HG03521 (cell line): ENCODE data around the gene TMC2.
"Not testable (repeated sequence)": the region's sequence is repeated elsewhere in the genome, so short reads cannot be mapped to it uniquely, and the experiment has no call there.

Experiments used
- ATAC-seq: cut with Tn5 transposase; IDR thresholded peaks from one replicate; pipeline ENCODE4 v1.9.1; 2021; ENCODE audit warnings: mild to moderate bottlenecking, moderate library complexity; ENCODE audit not compliant: unreplicated experiment

Gene TMC2

DNA sequence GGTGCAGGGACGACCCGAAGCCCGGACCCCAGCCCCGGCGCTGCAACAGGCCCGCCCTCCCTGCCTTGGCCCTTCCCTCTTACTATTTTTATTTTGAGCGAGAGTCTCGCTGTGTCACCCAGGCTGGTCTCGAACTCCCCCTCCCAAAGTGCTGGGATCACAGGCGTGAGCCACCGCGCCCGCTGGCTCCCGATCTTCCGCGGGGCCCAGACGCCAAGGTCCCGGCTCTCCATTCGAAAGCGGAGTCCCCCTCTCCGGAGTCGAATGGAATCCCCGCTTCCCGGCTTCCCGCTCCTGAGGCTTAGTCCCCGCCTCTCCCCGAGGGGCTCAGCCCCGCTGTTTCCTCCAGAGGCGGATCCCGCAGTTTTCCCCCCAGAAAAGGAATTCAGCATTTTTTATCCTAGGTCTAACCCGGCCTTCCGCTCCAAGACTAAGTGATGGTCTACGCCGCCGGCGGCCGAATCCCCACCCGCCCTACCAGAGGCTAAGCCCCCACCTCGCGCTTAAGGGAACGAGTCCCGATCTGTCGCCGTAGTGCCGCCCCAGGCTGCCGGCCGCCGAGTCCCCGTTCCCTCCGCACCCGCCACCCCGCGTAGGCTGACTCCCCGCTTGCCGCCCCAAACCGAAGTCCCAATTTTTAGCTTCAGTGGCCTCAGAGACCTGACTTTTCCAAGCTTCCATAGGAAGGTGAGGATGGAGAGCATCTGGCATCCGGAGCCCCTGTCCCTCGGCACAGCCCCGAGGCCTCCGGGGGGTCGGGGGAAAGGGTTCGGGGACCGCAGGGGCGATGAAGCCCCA is 11.5 kb upstream of the TMC2 start:
- ATAC-seq = no peak

- not testable (repeated sequence) for ATAC-seq
Observed at GRCh38 chr20:2526218-2526583, 10.2 kb upstream of the TMC2 start.

- no peak for ATAC-seq
Observed at GRCh38 chr20:2527762-2528161, 8.6 kb upstream of the TMC2 start.

GRCh38 chr20:2528671-2529271 is 7.6 kb upstream of the TMC2 start:
- no peak for ATAC-seq

DNA sequence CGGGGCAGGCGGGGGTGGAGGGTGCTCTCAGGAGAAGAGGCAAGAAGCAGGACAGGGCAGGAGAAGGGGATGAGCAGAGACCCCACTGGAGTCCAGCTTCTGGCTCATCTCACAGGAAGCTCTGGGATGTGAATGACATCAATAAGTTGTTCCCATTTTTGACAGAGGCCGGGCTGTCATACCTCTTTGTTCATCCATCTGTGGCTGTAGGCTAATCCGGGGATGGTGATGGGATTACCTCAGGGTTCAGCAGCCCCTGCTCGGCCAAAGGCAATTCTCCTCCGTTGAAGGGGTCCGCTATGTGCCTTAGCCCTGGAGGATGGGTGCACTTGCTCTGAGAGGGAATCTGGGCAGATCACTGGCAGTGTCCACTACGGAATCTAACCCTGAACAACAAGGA is 3.3 kb upstream of the TMC2 start:
- no peak for ATAC-seq

DNA sequence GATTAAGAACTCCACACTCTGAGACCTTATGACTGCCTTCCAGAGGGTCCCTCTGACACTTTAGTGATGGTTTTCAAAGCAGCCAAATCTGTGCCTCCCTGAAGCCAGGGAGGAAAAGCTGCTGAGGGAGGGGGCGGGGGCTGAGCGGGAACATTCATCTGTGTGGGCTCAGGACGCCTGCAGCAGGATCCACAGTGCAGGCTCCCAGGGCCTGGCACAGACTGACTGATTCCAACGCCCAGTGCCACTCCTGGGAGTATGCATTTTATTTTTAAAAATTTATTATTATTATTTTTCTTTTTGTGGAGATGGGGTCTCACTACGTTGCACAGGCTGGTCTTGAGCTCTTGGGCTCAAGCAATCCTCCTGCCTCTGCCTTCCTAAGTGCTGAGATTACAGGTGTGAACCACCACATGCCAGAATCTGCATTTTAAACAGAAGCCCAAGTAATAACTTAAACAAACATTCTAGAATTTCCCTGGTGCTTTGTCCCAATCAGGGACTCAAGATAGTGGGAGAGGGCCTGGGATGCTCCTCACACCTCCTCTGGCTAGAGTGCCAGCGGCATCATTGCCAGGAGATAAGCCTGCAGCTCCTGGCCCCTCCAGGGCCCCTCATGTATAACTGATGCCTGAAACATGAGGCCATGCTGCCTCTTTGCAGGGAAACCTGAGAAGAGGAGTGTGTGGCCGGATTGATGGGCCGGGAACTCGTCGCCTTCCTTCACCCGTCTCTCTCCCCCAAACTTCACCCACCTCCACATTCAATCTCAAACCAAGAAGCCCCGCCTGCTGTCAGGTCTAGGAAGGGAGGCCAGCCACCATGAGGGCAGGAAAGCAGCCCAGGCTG is 438 bp upstream of the TMC2 start:
- ATAC-seq = no peak

DNA sequence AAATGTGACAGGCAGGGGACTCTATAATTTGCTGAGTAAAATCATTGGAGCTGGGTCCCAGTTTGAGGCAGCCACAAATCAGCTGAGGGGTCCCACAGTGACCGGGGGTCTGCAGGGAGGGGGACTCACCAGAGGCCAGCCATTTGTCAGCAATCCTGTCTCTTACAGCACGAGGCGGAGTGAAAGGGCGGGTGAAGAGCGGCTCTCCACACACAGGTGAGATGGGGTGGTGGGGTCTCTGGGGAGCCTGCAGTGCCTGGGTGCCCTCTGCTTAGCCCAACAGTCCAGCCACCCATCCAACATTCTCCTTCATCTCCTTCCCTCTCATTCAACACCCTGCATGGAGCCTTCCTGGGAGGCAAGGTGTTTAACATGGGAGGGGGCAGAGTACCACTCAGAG is 728 bp downstream of the TMC2 start:
- ATAC-seq = no peak

DNA sequence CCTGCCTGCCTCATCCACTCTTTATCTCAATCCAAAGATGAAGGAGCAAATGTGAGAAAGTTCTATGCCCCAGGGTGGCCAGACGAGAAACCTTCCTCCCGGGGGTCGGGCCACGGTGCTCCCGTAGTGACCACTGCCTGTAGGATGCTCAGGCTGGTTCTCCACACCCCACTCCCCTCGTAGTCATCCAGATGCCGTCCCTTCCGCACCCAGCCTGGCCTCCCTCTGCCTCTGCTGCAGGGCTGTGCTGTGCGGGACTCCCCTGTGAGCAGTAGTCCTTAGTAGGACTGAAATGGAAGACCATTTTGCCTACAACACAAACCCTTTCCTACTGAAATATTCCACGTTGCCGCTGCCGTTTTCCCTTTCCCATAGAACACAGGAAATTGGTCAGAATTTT is 2.0 kb downstream of the TMC2 start:
- no peak for ATAC-seq

DNA sequence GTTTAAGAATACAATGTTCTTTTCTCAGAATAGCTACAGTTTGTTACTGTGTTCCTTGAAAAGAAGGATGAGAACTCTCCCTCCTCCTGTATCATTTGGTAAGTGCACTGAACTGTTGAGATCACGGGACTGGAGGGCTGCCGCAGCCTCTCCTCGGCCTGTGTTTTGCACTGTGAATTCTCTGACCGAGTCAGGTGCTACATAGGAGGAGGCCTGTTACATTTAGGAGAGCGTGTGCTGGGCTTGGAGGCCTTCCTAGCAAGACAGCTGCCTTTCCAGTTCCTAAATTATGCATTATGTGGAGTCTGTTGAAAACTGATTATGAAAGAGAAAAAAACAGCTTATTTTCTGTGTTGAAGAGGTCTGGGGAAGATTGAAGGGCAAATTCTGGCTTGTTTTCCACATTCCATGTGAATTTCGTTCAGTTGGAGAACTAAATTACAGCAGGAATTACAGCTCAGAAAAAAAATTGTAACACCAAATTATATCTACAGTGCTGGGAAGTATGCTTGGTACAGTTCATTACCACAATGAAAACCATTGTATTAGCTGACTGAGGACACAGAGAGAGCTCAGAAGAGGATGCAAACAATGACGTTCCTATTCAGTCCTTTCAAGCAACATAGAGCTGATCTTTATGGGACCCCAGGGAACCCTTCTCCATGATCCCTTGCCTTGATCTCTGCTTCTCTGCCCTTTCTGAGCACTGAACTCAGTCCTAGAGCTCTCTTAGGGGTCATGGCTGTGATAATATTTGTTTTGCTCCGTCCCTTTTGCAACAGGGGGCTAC is 2.8 kb downstream of the TMC2 start:
- no peak for ATAC-seq

DNA sequence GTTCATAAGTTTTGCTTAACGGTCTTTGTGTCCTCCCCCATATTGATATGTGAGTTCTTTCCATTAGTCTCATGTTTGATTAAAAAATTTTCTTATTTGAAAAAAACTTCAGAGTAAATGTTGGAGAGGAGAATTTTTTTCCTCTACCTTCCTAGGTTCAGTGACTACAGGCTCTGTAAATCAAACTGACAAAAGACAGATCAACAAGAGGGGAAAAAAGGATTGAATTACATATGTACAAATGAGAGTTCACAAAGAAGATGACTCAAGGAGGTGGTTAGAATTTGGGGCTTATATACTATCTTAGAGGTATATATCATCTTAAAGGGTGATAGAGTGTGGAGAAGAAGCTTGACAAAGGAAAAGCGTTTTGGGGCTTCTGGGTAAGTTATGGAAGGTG is 5.6 kb downstream of the TMC2 start:
- ATAC-seq = no peak

DNA sequence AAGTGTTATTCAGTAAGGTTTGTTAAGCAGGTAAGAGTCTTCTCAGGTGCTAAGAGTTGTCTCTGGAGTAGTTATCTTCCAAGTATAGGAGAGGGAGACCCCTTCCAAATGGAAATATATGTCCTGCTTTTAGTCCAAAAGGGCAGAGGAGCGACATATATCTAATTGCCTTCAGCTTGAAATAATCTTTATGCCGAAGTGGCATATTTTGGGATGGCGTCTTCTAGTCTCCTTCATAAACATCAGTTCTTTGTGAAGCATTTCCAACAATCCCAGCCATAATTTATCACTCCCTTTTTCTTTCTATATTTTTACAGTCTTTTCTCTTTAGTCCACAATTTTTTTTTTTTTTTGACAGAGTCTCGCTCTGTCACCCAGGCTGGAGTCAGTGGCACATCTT is 6.0 kb downstream of the TMC2 start:
- no peak for ATAC-seq

GRCh38 chr20:2544211-2544610 is 7.8 kb downstream of the TMC2 start:
- ATAC-seq = no peak

DNA sequence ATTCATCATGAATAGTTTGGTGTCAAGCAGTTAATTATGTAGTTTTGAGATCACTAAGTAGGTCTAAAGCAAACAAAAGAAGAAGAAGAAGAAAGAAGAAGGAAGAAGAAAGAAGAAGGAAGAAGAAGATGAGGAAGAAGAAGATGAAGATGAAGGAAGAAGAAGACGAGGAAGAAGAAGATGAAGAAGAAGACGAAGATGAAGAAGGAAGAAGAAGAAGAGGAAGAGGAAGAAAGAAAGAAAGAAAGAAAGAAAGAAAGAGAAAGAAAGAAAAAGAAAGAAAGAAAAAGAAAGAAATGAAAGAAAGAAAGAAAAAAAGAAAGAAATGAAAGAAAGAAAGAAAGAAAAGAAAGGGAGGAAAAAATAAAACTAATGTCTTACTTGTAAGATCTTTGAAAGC is 9.2 kb downstream of the TMC2 start:
- ATAC-seq = no peak

DNA sequence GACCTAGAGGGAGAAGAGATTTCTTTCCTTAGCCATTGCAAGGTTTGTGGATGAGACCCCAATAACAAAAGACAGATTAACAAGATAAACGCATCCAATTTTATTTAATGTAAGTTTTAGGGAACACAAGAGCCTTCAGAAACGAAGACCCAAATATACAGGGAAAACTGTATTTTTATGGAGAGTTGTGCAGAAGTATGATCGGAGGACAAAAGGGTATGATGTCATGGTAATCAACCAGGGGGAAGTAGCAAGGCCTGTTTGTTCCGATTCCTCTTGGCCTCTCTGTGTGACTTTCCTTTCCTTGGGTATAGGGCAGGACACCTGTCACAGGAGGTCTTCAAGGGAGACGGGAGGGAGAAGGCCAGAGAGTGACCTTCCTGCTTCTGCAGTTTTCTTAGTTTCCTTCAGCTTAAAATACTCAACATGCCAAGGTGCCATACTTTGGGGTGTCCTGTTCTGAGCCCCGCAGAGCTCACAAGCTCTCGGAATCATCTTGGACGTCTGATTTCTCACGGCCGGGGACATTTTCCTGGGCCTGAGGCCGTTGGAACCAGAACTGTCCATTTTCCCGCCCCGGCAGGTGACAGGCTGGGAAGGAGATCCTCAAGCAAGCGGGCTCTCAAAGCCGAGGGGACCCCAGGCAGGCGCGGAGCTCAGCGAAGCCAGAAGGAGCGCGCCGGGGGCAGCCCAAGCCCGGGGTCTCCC is 21.7 kb downstream of the TMC2 start:
- no peak for ATAC-seq

DNA sequence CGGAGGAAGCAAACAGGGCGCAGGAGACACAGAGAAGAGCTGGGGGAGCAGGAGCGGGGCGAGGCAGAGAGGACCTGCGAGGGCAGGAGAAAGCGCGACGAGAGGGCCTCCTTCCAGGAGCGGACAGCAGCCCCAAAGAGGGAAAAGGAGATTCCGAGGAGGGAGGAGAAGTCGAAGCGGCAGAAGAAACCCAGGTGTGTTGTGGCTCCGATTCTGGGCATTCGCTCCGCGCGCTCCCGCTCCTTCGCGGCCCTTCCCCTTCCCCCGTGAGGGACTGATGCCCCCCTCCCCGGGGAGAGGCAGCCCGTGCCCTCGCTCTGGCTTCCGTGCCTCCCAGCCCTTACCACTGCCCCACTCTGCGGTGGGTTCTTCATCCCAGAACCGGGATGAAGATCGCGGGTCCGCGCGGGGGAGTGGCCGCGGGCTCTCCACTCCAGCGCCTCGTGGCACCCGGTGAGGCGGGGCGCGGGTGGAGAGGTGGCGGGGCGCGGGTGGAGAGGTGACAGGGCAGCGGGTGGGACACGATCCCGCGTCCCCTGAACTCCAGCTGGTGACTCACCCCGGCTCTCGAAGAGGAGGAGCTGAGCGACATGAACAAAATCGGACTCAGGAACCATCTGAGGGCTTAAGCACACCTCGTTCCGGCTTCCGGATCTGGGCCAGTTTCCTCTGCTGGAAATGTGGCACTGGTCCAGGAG is 22.4 kb downstream of the TMC2 start:
- ATAC-seq = no peak

DNA sequence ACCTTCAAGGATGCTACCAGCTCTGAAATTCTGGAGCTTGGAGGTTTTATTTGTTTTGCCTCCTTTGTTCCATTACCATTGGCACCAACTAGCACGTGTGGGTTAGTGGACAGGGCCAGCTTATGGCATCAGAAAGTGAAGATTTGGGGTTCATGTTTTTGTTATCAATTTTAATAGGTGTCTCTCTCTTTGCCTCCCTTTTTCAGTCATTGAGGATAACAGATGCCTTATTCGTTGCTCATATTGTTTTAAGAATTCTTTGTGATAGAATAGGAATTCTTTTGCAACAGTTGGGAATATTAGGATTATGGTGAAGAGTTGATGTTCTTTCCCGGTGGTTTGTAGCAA is 22.9 kb downstream of the TMC2 start:
- ATAC-seq = no peak

- no peak for ATAC-seq
Observed at GRCh38 chr20:2559651-2560050, 23.3 kb downstream of the TMC2 start.

- no peak for ATAC-seq
Observed at GRCh38 chr20:2563116-2563515, 26.7 kb downstream of the TMC2 start.

- ATAC-seq = no peak
Observed at GRCh38 chr20:2564406-2564805, 28.0 kb downstream of the TMC2 start.

- no peak for ATAC-seq
Observed at GRCh38 chr20:2575682-2576081, 39.3 kb downstream of the TMC2 start.
